CD4-positive, alpha-beta T cell treated with Interleukin-1 beta for 1 hour (primary cell): ENCODE data around the gene RASAL2.
"Not testable (repeated sequence)": the region's sequence is repeated elsewhere in the genome, so short reads cannot be mapped to it uniquely, and the experiment has no call there.

ENCODE experiments used
- DNase-seq, 2 donors: peaks; one replicate each; pipeline ENCODE4 v3.0.0-alpha.2; 2020 to 2022

The RASAL2 gene

DNA sequence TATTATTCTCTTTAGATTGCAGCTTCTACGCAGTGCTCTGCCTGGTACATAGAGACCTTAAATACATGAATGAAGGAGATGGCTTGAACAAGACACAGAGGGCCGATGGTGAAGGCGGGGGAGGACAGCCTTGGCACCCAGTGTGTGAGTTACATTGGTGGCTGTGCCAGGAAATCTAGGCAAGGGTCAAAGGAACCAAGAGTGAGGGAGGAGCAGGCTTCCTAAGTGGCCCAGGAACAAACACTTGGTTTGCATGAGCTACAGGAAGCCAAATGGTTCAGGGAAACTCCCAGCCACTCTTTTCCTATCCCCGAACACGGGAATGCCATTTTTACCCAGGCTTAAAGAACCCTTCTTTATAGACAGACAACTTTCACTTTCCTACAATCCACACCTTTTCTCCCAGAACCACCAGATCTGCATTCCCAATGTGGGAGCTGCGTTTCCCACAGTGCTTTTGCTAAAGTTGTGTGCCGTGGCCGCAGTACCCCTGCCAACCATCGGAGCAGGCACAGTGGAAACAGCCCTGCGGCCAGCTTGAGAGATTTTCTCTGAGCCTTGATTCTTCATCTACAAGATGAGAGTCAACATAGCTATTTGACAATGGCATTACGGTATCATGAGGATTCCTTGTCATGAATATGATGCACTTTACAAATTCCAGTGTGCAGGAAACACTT lies 406.3 kb downstream of the RASAL2 start:
- DNase-seq: no peak

DNA sequence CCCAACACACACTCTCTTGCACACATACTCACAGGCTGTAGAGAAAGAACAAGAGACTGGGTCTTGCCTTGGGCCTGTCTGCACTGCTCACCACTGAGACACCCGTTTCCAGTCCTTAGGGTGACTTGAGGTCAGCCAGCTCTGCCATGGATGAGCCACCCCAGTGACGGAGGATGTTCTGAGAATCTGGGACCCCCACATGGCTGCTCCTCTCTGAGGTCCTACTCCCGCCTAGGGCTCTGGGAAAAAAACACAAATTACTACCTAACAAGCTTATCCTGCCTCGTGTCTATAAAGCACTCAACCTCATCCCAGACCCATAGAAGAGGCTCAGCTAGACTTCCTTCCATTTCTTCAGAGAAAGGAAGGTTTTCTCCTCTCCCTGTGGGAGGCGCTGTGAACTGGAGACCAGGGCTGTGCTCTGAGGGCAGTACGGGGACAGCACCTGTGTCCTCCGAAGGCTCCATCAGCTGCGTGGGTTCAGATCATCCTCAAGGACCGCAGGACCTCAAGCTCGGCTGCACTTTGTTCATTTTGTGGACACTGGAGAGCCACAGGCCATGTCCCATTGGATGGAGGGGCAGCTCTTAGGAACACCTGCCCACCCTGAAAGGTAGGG lies 407.1 kb downstream of the RASAL2 start:
- no peak for DNase-seq

GRCh38 chr1:178501705-178502329 lies 407.9 kb downstream of the RASAL2 start:
- DNase-seq: peak; percentile 30 to 47

GRCh38 chr1:178502330-178502714 lies 408.4 kb downstream of the RASAL2 start:
- DNase-seq: no peak

DNA sequence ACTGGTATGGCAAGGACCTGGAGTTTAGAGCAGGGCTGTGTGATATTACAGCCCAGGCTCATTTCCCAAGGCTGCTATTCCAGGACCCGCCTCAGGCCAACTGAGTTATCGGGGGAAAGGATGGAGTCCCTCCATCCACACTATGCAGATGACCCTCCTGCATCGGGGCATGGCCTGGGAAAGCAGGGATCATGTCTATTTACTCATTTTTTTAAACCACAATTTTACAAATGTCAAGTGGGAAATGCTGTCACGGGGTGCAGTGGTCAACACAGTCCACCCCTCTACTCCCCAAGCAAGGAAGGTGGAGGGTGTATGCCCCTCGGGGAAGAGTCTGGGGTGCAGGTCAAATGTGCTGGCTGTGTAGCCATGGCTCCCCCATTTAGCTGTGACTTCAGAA lies 409.0 kb downstream of the RASAL2 start:
- no peak for DNase-seq

- not testable (repeated sequence) for DNase-seq
Measured at GRCh38 chr1:178503316-178503715, 409.4 kb downstream of the RASAL2 start.

- no peak for DNase-seq
Measured at GRCh38 chr1:178503849-178504248, 409.9 kb downstream of the RASAL2 start.

- DNase-seq: no peak
Measured at GRCh38 chr1:178504286-178504685, 410.4 kb downstream of the RASAL2 start.

- no peak for DNase-seq
Measured at GRCh38 chr1:178506177-178506576, 412.3 kb downstream of the RASAL2 start.

- DNase-seq: no peak
Measured at GRCh38 chr1:178506669-178507068, 412.8 kb downstream of the RASAL2 start.

- no peak for DNase-seq
Measured at GRCh38 chr1:178509414-178510007, 415.6 kb downstream of the RASAL2 start.

DNA sequence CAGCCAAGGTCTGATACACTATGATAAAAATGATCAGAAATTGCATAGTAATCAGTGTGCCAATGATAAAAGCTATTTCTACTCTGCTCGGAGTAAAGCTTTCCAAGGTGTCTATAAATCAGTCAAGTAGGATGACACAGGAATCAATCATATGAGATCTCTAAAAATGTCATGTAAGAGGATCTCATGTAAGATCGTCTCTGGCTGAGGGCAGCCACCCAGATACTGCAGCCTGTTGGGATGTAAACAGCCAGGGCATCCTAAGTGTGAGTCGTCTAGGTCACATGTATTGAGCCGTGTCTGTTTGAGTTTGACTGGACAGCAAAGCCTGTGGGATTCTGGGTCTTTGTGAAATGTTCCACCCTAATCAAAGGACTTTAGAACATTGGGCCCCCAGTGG lies 416.3 kb downstream of the RASAL2 start:
- DNase-seq: no peak

GRCh38 chr1:178512566-178513277 lies 418.8 kb downstream of the RASAL2 start, which contains the start of gene TEX35:
TSS of gene TEX35 (plus strand) at chr1:178513109. CDS start at chr1:178513189, 80 bp downstream.
- no peak for DNase-seq

GRCh38 chr1:178513278-178513983 lies 419.5 kb downstream of the RASAL2 start:
- DNase-seq: no peak

GRCh38 chr1:178516110-178516509 lies 422.2 kb downstream of the RASAL2 start:
- DNase-seq: no peak

DNA sequence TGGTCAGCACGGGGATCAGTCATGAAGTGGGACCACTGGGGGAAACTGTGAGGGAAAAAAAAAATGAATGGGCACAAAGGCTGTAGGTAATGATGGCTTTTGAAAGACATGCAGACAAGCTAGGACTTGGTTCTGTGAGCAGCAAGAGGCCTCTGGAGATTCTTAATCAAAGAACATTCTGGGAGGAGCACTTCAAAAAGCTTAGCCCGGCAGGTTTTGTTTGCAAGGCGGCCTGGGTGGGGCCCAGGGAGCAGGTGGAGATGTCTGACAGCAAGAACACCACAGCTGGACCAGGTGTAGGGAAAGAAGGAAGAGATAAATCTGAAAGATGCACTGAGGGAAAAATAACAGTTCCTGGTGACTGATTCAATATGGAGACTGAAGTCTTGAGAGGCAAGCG lies 425.0 kb downstream of the RASAL2 start:
- DNase-seq: no peak

DNA sequence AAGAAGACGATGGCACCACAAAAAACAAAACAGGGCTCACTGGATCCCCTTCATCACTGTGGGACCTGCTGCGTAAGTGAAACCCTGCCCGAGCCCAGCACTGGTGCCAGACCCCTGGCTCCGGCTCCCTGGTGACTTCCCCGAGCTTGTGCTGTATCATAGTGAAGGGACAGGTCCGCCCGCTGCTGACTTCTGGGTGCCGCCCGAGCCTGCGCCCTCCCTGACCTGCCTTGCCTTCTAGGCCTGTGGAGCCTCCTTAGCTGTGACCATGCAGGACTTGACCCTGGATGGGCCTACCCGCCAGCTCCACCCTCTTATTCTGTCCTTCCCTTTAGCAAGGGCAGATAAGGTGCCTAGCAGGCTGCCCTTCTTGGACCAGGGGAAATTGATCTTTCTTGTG lies 426.9 kb downstream of the RASAL2 start:
- no peak for DNase-seq

GRCh38 chr1:178521241-178521640 lies 427.3 kb downstream of the RASAL2 start:
- DNase-seq: no peak

GRCh38 chr1:178527117-178527516 lies 433.2 kb downstream of the RASAL2 start:
- no peak for DNase-seq

DNA sequence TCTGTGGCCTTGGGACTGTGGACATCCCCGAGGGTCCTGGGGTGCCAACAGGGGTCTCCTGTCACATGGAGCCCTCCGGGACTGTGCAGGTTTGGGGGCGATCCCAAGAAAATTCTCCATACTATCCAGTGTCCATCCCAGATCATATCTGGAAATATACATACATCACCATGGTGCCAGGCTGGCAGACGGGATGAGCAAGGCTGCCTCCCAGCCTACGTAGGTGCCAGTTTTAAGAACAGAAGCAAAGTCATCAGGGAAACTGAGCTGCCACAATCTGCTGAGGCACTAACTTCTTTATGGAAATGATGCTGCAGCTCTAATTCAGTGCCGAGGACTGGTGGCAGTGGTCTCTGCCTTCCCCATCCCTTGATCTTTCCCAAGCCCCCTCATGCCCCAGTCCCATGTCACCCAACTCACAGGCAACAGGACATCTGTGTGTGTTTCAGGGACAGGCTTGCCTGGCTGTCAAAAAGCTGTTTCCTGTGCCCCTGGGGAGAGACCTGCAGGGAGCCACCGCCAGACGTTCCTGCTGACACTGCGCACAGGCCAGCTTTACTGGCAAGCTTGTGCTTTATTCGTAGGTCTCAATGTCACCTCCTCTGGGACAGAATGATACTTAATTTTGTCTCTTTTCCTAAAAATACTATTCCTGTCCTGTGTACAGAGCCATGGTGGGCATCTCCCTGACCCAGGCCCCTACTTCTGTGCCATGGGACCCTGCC lies 434.5 kb downstream of the RASAL2 start:
- DNase-seq: no peak

DNA sequence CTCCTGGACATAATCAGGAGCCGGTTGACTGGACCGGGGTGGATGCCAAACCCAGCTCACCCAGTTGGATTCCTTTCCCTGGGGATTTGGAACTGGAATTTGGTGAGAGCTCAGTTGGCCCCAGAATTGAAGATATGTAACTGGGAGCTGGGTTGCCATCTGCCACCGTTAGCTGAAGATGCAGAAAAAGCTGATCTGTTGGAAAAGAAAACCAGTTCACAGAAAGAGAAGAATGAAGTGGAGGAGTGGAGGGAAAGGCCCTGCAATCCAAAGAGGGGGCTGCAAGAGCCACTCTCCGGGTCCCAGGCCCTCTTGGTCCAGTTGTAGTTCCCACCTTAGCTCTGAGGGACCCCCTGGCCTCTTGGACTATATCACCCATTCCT lies 435.0 kb downstream of the RASAL2 start:
- DNase-seq: no peak
